ENCODE data around the gene USP36.

DNA sequence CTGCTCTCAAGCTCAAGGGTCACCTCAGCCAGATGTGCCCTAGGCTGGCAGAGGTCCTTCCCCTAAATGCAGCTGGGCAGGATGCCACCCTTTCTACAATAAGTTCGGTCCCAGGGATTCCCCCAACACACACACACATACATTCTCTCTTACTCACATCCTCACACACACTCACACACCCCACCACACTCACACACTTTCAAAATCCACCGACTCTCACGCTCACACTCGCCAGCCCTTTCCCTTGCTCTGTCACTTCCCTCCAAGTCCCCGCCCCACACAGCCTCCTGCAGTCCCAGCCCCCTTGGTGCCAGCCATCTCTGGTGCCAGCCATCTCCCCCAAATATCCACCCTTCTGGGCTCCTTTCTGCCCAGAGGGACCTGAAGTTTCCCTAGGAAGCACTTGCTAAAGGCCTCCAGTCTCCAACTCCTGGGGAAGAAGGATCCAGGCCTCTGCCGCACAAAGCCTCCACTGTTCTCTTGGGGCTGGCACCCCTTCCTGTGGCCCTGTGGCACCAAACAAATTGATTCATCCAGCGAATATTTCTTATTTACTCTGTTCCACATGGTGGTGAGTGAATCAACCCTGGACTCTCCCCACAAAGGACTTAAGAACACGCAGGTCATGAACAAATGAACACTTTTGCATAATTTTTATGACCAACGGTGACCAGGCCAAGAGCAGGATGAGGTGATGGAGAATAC, 3.8 kb upstream of the USP36 start:
- TF ChIP-seq, protein P1, sequence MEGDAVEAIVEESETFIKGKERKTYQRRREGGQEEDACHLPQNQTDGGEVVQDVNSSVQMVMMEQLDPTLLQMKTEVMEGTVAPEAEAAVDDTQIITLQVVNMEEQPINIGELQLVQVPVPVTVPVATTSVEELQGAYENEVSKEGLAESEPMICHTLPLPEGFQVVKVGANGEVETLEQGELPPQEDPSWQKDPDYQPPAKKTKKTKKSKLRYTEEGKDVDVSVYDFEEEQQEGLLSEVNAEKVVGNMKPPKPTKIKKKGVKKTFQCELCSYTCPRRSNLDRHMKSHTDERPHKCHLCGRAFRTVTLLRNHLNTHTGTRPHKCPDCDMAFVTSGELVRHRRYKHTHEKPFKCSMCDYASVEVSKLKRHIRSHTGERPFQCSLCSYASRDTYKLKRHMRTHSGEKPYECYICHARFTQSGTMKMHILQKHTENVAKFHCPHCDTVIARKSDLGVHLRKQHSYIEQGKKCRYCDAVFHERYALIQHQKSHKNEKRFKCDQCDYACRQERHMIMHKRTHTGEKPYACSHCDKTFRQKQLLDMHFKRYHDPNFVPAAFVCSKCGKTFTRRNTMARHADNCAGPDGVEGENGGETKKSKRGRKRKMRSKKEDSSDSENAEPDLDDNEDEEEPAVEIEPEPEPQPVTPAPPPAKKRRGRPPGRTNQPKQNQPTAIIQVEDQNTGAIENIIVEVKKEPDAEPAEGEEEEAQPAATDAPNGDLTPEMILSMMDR (IDR thresholded peaks at IDR 0.05): no peak
- TF ChIP-seq POLR2A (IDR thresholded peaks at IDR 0.05): no peak
